CD4-positive, alpha-beta T cell (primary cell): ENCODE results near the gene GDPD5. TPM values are rescaled to one million over a fixed set of nuclear protein-coding genes. Genes with fewer than 3 reads are reported as not detected.

Experiments
- ATAC-seq: fragments of 200-7000 bp; cut with Tn5 transposase; one replicate; pipeline ENCODE4 v1.10.0; 2022; ENCODE audit warnings: mild to moderate bottlenecking; ENCODE audit not compliant: poor library complexity
- CTCF ChIA-PET: fragments of 350-600 bp; sonication (Branson Sonifier 250); formaldehyde crosslinking; loops from one replicate; lab custom pipeline; 2021; ENCODE audit warnings: antibody characterized with exemption, inconsistent platforms; lab: Charles Lee
- POLR2A ChIA-PET: fragments of 350-600 bp; sonication (Branson Sonifier 250); formaldehyde crosslinking; loops from one replicate; lab custom pipeline; 2021; ENCODE audit warnings: antibody characterized with exemption, inconsistent platforms; lab: Charles Lee
- DNase-seq, 14 experiments: peaks; one replicate each; pipeline ENCODE4 v3.0.0-alpha.2; 2013 to 2020; ENCODE audit warnings: mixed read lengths in 2 of 14
- H3K27ac ChIP-seq, 2 donors: one replicate each; pipeline versions ENCODE4 v1.5.1 to v1.7.0; 2013; ENCODE audit warnings: low read length in 2 of 2, low read depth in 1 of 2, mild to moderate bottlenecking in 1 of 2
- H3K27me3 ChIP-seq, 2 experiments: 1 replicate in 1 of 2; 2 replicates in 1 of 2; pipeline versions ENCODE4 v1.6.1 to v1.7.0; 2013; ENCODE audit warnings: low read length in 2 of 2, control low read depth in 1 of 2, mild to moderate bottlenecking in 1 of 2, moderate library complexity in 1 of 2; ENCODE audit not compliant: insufficient read depth in 2 of 2, control insufficient read depth in 1 of 2
- H3K36me3 ChIP-seq: one replicate; pipeline ENCODE4 v1.6.1; 2013; ENCODE audit warnings: low read length, control low read depth; ENCODE audit not compliant: insufficient read depth
- H3K4me1 ChIP-seq: one replicate; pipeline ENCODE4 v1.6.1; 2013; ENCODE audit warnings: low read length, control low read depth; ENCODE audit not compliant: insufficient read depth
- H3K4me3 ChIP-seq: one replicate; pipeline ENCODE4 v1.5.1; 2013; ENCODE audit warnings: mild to moderate bottlenecking, low read length, moderate library complexity
- H3K9me3 ChIP-seq, 2 experiments: 1 replicate in 1 of 2; 2 replicates in 1 of 2; pipeline versions ENCODE4 v1.6.1 to v1.7.0; 2013; ENCODE audit warnings: low read length in 2 of 2, mild to moderate bottlenecking in 2 of 2, control low read depth in 1 of 2, moderate library complexity in 1 of 2; ENCODE audit not compliant: control insufficient read depth in 1 of 2, insufficient read depth in 1 of 2
- H3K27ac Mint-ChIP-seq: one replicate; pipeline ENCODE4 v1.8.0; 2020; ENCODE audit warnings: mixed read lengths
- H3K27me3 Mint-ChIP-seq: one replicate; pipeline ENCODE4 v1.8.0; 2021; ENCODE audit warnings: mixed read lengths
- H3K36me3 Mint-ChIP-seq: one replicate; pipeline ENCODE4 v1.8.0; 2021; ENCODE audit warnings: low read depth, mixed read lengths
- H3K4me1 Mint-ChIP-seq: one replicate; pipeline ENCODE4 v1.8.0; 2021; ENCODE audit warnings: low read depth, mixed read lengths
- H3K4me3 Mint-ChIP-seq: one replicate; pipeline ENCODE4 v1.8.0; 2020; ENCODE audit warnings: mild to moderate bottlenecking, mixed read lengths
- H3K9me3 Mint-ChIP-seq: one replicate; pipeline ENCODE4 v1.8.0; 2020; ENCODE audit warnings: mixed read lengths
- CTCF ChIP-seq: fragments of 200-600 bp; IDR thresholded peaks from one replicate; pipeline ENCODE4 v1.8.0; 2022; ENCODE audit warnings: antibody characterized with exemption, mild to moderate bottlenecking
- intact Hi-C, 2 experiments: fragments of 100-400 bp; cut with DNase I in 1 of 2; cut with micrococcal nuclease in 1 of 2; formaldehyde crosslinking; loops; one replicate each; pipeline versions ENCODE4 v1.15.1 to v1.9.0; 2023 to 2025; cut with DNase I, micrococcal nuclease
- total RNA-seq, 174 experiments: library from RNA in 2 of 174; stranded (reverse) in 2 of 174; gene quantifications; one replicate each; pipeline ENCODE4 v1.2.3 and lab custom pipeline; 2021 to 2026

The GDPD5 gene
- total RNA-seq, 2 experiments from 2014 or later, result 91.6 to 101 TPM

- peaks cover 22% of the 10 kb centered on the region for H3K27me3 Mint-ChIP-seq
- peaks cover 0 to 3% of the 10 kb centered on the region in 2 experiments for H3K9me3 ChIP-seq
- no peaks in the 10 kb centered on the region for H3K9me3 Mint-ChIP-seq
- DNase-seq, result no peak
- H3K36me3 Mint-ChIP-seq, result peaks cover 5% of the 10 kb centered on the region
- no peak for ATAC-seq
- H3K4me3 Mint-ChIP-seq, result no peak overlapping the region
- H3K4me3 ChIP-seq, result no peak overlapping the region
- peaks cover 4% of the 10 kb centered on the region for H3K4me1 ChIP-seq
- peaks cover 5% of the 10 kb centered on the region for H3K36me3 ChIP-seq
- H3K27ac ChIP-seq, result no peak overlapping the region
- CTCF ChIA-PET, result no interaction called here
- no peaks in the 10 kb centered on the region for H3K4me1 Mint-ChIP-seq
- no peak for TF ChIP-seq CTCF
- H3K27ac Mint-ChIP-seq, result no peak overlapping the region
- intact Hi-C loops, result no loop called here
- POLR2A ChIA-PET, result no interaction called here
- peaks cover 14 to 17% of the 10 kb centered on the region in 2 experiments for H3K27me3 ChIP-seq
Measured at GRCh38 chr11:75436806-75437205, 88.9 kb downstream of the GDPD5 start.

GRCh38 chr11:75435571-75435925 is 90.2 kb downstream of the GDPD5 start:
- Mint-ChIP-seq H3K27me3 (peaks cover 35% of the 10 kb centered on the region), H3K36me3 (peaks cover 5% of the 10 kb centered on the region), H3K27ac (no peak overlapping the region), H3K4me3 (no peak overlapping the region), H3K9me3 (no peaks in the 10 kb centered on the region), H3K4me1 (peaks cover 9% of the 10 kb centered on the region)
- DNase-seq (no peak), ATAC-seq (no peak)
- POLR2A ChIA-PET, result no interaction called here
- H3K4me3 ChIP-seq, result no peak overlapping the region
- CTCF ChIA-PET, result no interaction called here
- peaks cover 0 to 4% of the 10 kb centered on the region in 2 experiments for H3K9me3 ChIP-seq
- intact Hi-C loops, result no loop called here
- H3K36me3 ChIP-seq, result peaks cover 5% of the 10 kb centered on the region
- H3K27ac ChIP-seq, result no peak overlapping the region
- H3K27me3 ChIP-seq, result peaks cover 23 to 29% of the 10 kb centered on the region in 2 experiments
- H3K4me1 ChIP-seq, result peaks cover 11% of the 10 kb centered on the region
- TF ChIP-seq CTCF, result no peak

GRCh38 chr11:75434886-75435570 is 90.7 kb downstream of the GDPD5 start:
- H3K4me3 Mint-ChIP-seq, result no peak overlapping the region
- Histone ChIP-seq H3K27me3 (peaks cover 23 to 30% of the 10 kb centered on the region in 2 experiments), H3K4me1 (peaks cover 13% of the 10 kb centered on the region), H3K9me3 (peaks cover 0 to 4% of the 10 kb centered on the region in 2 experiments), H3K4me3 (no peak overlapping the region), H3K27ac (no peak overlapping the region), H3K36me3 (peaks cover 3% of the 10 kb centered on the region)
- no peak for TF ChIP-seq CTCF
- intact Hi-C loops, result loop anchor here in 1 of 2 experiments (5.0 kb wide), 1 partner anchor 38 kb away; the partner anchor contains the start of gene RPS3
- no peak for ATAC-seq
- POLR2A ChIA-PET, result no interaction called here
- CTCF ChIA-PET, result no interaction called here
- H3K9me3 Mint-ChIP-seq, result no peaks in the 10 kb centered on the region
- H3K27me3 Mint-ChIP-seq, result peaks cover 36% of the 10 kb centered on the region
- H3K4me1 Mint-ChIP-seq, result peaks cover 11% of the 10 kb centered on the region
- DNase-seq, result no peak
- H3K36me3 Mint-ChIP-seq, result peaks cover 5% of the 10 kb centered on the region
- no peak overlapping the region for H3K27ac Mint-ChIP-seq
